ENCODE results near the gene CACNA2D3.

The CACNA2D3 gene

GRCh38 chr3:54127499-54128056, 5.2 kb downstream of the CACNA2D3 start:
- no peak for DNase-seq (ENCODE audit: low spot score)

- no peak for DNase-seq (ENCODE audit: low spot score)
These were observed 8.8 kb downstream of the CACNA2D3 start for GRCh38 chr3:54131026-54131605.

- DNase-seq (ENCODE audit: low spot score), result no peak
These were observed 9.5 kb downstream of the CACNA2D3 start for GRCh38 chr3:54131890-54132289.

- no peak for DNase-seq (ENCODE audit: low spot score)
These were observed 10.3 kb downstream of the CACNA2D3 start for GRCh38 chr3:54132685-54133084.

GRCh38 chr3:54133196-54133595, 10.8 kb downstream of the CACNA2D3 start:
- no peak for DNase-seq (ENCODE audit: low spot score)

GRCh38 chr3:54134155-54134554, 11.8 kb downstream of the CACNA2D3 start:
- no peak for DNase-seq (ENCODE audit: low spot score)

GRCh38 chr3:54134713-54135112, 12.4 kb downstream of the CACNA2D3 start:
- DNase-seq (ENCODE audit: low spot score), result no peak

- no peak for DNase-seq (ENCODE audit: low spot score)
These were observed 15.0 kb downstream of the CACNA2D3 start for GRCh38 chr3:54137311-54137710.

- DNase-seq (ENCODE audit: low spot score), result no peak
These were observed 16.7 kb downstream of the CACNA2D3 start for GRCh38 chr3:54138937-54139547.

GRCh38 chr3:54139630-54140029, 17.3 kb downstream of the CACNA2D3 start:
- no peak for DNase-seq (ENCODE audit: low spot score)

GRCh38 chr3:54144284-54144683, 21.9 kb downstream of the CACNA2D3 start:
- DNase-seq (ENCODE audit: low spot score), result no peak

- peak; percentile 17 for DNase-seq (ENCODE audit: low spot score)
These were observed 24.3 kb downstream of the CACNA2D3 start for GRCh38 chr3:54146506-54147239.

- no peak for DNase-seq (ENCODE audit: low spot score)
These were observed 28.6 kb downstream of the CACNA2D3 start for GRCh38 chr3:54150864-54151467.

GRCh38 chr3:54153477-54153876, 31.1 kb downstream of the CACNA2D3 start:
- no peak for DNase-seq (ENCODE audit: low spot score)

GRCh38 chr3:54157860-54158259, 35.5 kb downstream of the CACNA2D3 start:
- no peak for DNase-seq (ENCODE audit: low spot score)

- DNase-seq (ENCODE audit: low spot score), result no peak
These were observed 37.6 kb downstream of the CACNA2D3 start for GRCh38 chr3:54159917-54160316.

GRCh38 chr3:54163441-54163840, 41.1 kb downstream of the CACNA2D3 start:
- DNase-seq (ENCODE audit: low spot score), result no peak

GRCh38 chr3:54164192-54164975, 42.0 kb downstream of the CACNA2D3 start:
- DNase-seq (ENCODE audit: low spot score), result no peak

GRCh38 chr3:54165865-54166264, 43.5 kb downstream of the CACNA2D3 start:
- DNase-seq (ENCODE audit: low spot score), result no peak

- DNase-seq (ENCODE audit: low spot score), result no peak
These were observed 45.6 kb downstream of the CACNA2D3 start for GRCh38 chr3:54167999-54168398.

GRCh38 chr3:54168451-54168850, 46.1 kb downstream of the CACNA2D3 start:
- no peak for DNase-seq (ENCODE audit: low spot score)

GRCh38 chr3:54169524-54169923, 47.2 kb downstream of the CACNA2D3 start:
- no peak for DNase-seq (ENCODE audit: low spot score)
